ENCODE results near the gene C1orf159.

C1orf159 gene

DNA sequence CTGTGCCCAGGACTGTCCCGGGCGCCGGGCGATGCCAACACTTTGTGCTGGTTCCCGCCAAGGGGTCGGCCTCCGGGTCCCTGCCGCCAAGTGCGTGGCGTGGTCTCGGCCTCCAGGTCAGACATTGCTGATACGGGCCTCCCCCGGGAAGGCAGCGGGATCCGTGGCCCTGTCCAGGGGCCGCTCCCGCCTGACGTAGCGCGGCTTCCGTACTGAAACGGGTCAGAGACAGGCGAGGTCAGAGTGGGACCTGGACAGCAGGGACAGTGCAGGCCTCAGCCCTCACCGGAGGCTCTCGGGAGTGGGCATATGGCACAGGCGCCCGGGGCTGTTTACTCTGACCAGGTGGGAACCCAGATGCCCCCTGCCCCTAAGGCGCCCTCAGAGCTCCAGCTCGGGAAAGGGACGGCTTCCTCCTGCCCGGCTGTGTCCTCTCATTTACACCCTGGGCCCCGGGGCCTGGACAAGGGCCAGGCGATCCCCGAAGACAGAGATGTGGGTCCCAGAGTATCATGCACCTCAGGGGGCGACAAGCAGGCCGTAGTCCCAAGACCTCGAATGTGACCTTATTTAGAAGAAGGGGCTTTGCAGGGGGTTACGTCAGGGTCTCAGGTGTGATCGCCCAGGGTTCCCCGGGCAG lies 33.0 kb downstream of the C1orf159 start:
- H3K4me3 ChIP-seq (ENCODE audit: low read depth in 1 of 2, low read length in 2 of 2): no peak overlapping the region
- TF ChIP-seq, protein P1, sequence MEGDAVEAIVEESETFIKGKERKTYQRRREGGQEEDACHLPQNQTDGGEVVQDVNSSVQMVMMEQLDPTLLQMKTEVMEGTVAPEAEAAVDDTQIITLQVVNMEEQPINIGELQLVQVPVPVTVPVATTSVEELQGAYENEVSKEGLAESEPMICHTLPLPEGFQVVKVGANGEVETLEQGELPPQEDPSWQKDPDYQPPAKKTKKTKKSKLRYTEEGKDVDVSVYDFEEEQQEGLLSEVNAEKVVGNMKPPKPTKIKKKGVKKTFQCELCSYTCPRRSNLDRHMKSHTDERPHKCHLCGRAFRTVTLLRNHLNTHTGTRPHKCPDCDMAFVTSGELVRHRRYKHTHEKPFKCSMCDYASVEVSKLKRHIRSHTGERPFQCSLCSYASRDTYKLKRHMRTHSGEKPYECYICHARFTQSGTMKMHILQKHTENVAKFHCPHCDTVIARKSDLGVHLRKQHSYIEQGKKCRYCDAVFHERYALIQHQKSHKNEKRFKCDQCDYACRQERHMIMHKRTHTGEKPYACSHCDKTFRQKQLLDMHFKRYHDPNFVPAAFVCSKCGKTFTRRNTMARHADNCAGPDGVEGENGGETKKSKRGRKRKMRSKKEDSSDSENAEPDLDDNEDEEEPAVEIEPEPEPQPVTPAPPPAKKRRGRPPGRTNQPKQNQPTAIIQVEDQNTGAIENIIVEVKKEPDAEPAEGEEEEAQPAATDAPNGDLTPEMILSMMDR (IDR thresholded peaks at IDR 0.05; ENCODE audit: borderline replicate concordance, extremely low read depth, low read length, poor library complexity, severe bottlenecking): no peak
- no peak for TF ChIP-seq EZH2 (IDR thresholded peaks at IDR 0.05; ENCODE audit: borderline replicate concordance, low read depth, low read length, severe bottlenecking)
- ATAC-seq (ENCODE audit: insufficient read depth, low read depth) (no peak), DNase-seq (no peak)
- H4K20me1 ChIP-seq (ENCODE audit: insufficient read depth, low read length): peaks cover 18% of the 10 kb centered on the region
- no peak overlapping the region for H2AFZ ChIP-seq (ENCODE audit: low read depth, low read length)
- no peaks in the 10 kb centered on the region for H3K9me3 ChIP-seq (ENCODE audit: insufficient read depth, low read length, severe bottlenecking)
- H3K27me3 ChIP-seq (ENCODE audit: insufficient read depth, low read length, poor library complexity): peaks cover 7% of the 10 kb centered on the region
- H3K9ac ChIP-seq (ENCODE audit: low read depth, low read length): no peak overlapping the region
- peaks cover 8% of the 10 kb centered on the region for H3K36me3 ChIP-seq (ENCODE audit: insufficient read depth, low read length)
- H3K4me2 ChIP-seq (ENCODE audit: insufficient read depth, low read length): no peak overlapping the region
- no peaks in the 10 kb centered on the region for H3K79me2 ChIP-seq (ENCODE audit: insufficient read depth, low read length)
- no peak overlapping the region for H3K27ac ChIP-seq (ENCODE audit: low read length)
- H3K4me1 ChIP-seq (ENCODE audit: insufficient read depth, low read length): peaks cover 5% of the 10 kb centered on the region; the same call in 1 of the 2 replicates

DNA sequence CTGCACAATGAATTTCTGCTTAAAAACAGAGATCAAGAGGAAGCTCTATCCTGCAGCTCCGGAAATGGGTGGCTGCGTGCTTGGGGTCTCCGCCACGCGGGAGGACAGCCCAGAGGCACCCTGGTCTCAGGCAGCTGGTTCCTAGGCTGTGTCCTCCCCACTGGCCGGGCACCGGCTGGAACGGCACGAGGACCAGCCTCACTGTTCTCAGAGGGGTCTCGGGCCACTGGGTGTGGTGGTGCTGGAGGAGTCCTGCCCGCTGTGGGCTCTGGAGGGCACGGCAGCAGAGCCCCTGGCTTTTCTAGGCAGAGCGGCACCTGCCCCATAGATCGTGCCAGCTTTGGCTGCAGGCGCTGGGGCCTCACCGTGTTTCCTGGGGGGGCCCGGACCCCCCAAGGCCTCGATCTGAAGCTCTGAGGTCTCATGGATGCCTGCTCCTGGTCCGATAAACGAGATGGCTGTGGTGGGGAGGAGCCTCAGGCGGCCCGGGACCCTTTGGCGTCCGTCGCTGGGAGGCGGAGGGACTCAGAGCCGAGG lies 33.6 kb downstream of the C1orf159 start:
- peaks cover 18% of the 10 kb centered on the region for H4K20me1 ChIP-seq (ENCODE audit: insufficient read depth, low read length)
- H3K4me2 ChIP-seq (ENCODE audit: insufficient read depth, low read length): no peak overlapping the region
- peaks cover 5% of the 10 kb centered on the region; the same call in 1 of the 2 replicates for H3K4me1 ChIP-seq (ENCODE audit: insufficient read depth, low read length)
- ATAC-seq (ENCODE audit: insufficient read depth, low read depth): no peak
- no peak for DNase-seq
- TF ChIP-seq, protein P1 (IDR thresholded peaks at IDR 0.05; ENCODE audit: borderline replicate concordance, extremely low read depth, low read length, poor library complexity, severe bottlenecking): no peak
- TF ChIP-seq EZH2 (IDR thresholded peaks at IDR 0.05; ENCODE audit: borderline replicate concordance, low read depth, low read length, severe bottlenecking): no peak
- H3K27ac ChIP-seq (ENCODE audit: low read length): no peak overlapping the region
- H2AFZ ChIP-seq (ENCODE audit: low read depth, low read length): no peak overlapping the region
- no peaks in the 10 kb centered on the region for H3K79me2 ChIP-seq (ENCODE audit: insufficient read depth, low read length)
- peaks cover 7% of the 10 kb centered on the region for H3K27me3 ChIP-seq (ENCODE audit: insufficient read depth, low read length, poor library complexity)
- H3K36me3 ChIP-seq (ENCODE audit: insufficient read depth, low read length): peaks cover 8% of the 10 kb centered on the region
- no peak overlapping the region for H3K4me3 ChIP-seq (ENCODE audit: low read depth in 1 of 2, low read length in 2 of 2)
- H3K9me3 ChIP-seq (ENCODE audit: insufficient read depth, low read length, severe bottlenecking): no peaks in the 10 kb centered on the region
- H3K9ac ChIP-seq (ENCODE audit: low read depth, low read length): no peak overlapping the region

DNA sequence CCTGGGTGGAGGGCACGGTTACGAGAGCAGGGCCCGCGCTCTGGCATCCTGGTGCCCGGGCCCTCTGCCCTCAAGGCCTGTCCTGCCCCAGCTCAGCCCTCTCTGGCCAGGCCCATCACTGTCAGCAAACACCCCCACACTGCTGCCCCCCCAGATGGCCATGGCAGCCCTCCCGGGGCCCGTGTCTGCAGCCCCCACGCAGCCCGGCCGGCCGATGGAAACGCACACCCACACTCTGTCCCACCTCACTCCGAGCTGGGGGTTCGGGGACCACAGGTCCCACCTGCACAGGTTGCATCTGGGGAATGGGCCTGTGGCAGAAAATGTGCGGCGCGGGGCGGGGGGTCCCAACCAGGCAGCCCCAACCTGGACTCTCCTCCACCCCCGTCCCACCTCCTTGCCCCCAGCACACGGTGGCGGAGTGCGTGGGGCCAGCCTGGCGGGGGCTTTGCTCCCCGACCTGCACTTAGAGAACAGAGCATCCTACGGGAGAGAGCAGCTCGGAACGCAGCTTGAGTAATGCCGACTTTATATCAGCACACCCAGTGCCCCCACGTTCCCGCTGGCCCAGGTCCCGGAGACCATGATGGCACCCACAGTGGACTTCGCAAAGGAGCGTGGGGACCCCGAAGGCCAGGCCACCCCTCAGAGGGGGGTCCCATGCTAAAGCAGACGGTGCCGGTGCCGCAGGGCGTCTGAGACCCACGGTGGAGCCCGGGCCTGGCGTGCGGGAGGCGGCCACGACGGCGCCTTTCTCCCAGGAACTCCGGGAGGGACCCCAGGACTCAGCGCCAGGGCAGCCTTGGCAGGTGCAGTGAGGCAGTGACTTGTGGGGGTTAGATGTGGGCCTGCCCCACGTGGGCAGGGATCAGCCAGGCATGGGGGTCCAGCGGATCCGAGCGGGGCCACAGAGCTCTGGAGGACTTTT lies 34.3 kb downstream of the C1orf159 start:
- DNase-seq (no peak), ATAC-seq (ENCODE audit: insufficient read depth, low read depth) (no peak)
- peaks cover 18% of the 10 kb centered on the region for H4K20me1 ChIP-seq (ENCODE audit: insufficient read depth, low read length)
- peaks cover 5% of the 10 kb centered on the region; the same call in 1 of the 2 replicates for H3K4me1 ChIP-seq (ENCODE audit: insufficient read depth, low read length)
- no peak overlapping the region for H3K4me2 ChIP-seq (ENCODE audit: insufficient read depth, low read length)
- H3K79me2 ChIP-seq (ENCODE audit: insufficient read depth, low read length): no peaks in the 10 kb centered on the region
- no peak overlapping the region for H3K4me3 ChIP-seq (ENCODE audit: low read depth in 1 of 2, low read length in 2 of 2)
- peaks cover 7% of the 10 kb centered on the region for H3K27me3 ChIP-seq (ENCODE audit: insufficient read depth, low read length, poor library complexity)
- no peak overlapping the region for H3K27ac ChIP-seq (ENCODE audit: low read length)
- H2AFZ ChIP-seq (ENCODE audit: low read depth, low read length): no peak overlapping the region
- H3K9me3 ChIP-seq (ENCODE audit: insufficient read depth, low read length, severe bottlenecking): no peaks in the 10 kb centered on the region
- TF ChIP-seq, protein P1 (IDR thresholded peaks at IDR 0.05; ENCODE audit: borderline replicate concordance, extremely low read depth, low read length, poor library complexity, severe bottlenecking): no peak
- no peak for TF ChIP-seq EZH2 (IDR thresholded peaks at IDR 0.05; ENCODE audit: borderline replicate concordance, low read depth, low read length, severe bottlenecking)
- H3K9ac ChIP-seq (ENCODE audit: low read depth, low read length): no peak overlapping the region
- H3K36me3 ChIP-seq (ENCODE audit: insufficient read depth, low read length): peaks cover 4% of the 10 kb centered on the region

All from DND-41 (cell line).